Measurements from ENCODE around the gene ARHGAP5. TPM values are rescaled to one million over a fixed set of nuclear protein-coding genes. Genes with fewer than 3 reads are reported as not detected.

ARHGAP5 gene
- polyA plus RNA-seq, 6 donors from 2014 or later, result 15.4 to 46.6 (median 39.4) TPM

DNA sequence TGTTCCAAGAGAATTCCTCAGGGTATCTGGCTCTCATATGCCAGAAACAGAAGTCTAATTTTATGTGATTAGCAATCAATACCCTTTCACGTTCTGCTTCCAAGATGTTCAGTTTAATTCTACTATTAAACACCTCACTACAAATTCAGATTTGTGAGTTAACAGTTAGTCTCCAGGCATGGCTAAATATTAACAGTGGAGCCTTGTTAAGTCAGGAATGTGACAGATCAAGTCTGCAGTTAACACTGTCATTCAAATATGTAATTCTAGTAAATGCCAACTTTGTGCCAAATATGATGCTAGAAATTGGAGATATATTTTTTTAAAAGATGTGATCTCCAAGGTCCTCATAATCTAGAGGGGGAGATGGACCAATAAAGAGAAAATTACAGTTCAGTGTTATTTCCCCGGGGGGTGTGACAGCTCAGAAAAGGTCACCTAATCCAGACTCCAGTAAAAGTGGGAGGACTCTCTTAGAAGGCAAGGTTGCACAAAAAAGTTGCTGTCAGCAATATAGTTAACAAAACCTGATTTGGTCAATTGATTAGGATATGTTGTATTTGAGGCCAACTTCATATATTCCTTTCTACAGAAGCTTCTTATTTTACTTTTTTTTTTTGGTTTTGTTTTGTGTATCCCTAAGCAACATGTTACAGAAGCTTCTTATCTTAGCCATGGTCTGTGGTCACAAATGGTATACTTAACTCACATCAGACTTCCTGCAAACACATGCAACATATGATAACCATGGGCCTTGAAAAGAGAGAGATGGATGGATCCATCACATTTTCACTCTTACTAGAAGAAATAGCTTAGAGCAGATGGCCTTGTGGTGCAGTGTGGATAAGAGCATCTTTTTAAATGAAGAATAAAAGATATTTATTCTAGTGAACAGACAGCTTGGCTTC is 106.3 kb downstream of the ARHGAP5 start:
- Mint-ChIP-seq H3K36me3 (peaks cover 0 to 9% of the 10 kb centered on the region in 2 donors), H3K4me3 (no peak overlapping the region), H3K27ac (no peak overlapping the region), H3K27me3 (peaks cover 0 to 9% (median 7%) of the 10 kb centered on the region in 3 donors), H3K9me3 (peaks cover 3 to 15% (median 7%) of the 10 kb centered on the region in 7 donors), H3K4me1 (peaks cover 7 to 11% (median 8%) of the 10 kb centered on the region in 3 donors)
- DNase-seq (no peak), ATAC-seq (ENCODE audit: low read depth in 2 of 2) (no peak)

DNA sequence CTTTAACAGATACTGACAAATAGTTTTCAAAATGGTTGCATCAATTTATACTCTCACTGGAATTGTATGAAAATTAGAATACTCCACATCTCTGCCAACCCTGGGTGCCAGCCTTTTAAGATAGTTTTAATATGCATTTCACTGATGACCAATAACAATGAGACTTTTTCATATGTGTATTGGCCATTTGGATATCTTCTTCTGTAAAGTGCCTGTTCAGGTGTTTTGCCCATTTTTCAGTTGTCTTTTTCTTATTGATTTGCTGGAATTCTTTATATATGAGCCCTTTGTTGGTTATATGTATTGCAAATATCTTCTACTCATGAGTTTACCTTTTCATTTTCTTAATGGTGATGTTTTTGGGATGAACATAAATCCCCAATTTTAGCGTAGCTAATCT is 108.0 kb downstream of the ARHGAP5 start:
- no peak overlapping the region for H3K4me3 Mint-ChIP-seq
- peaks cover 10 to 16% (median 13%) of the 10 kb centered on the region in 3 donors for H3K4me1 Mint-ChIP-seq
- peaks cover 0 to 8% of the 10 kb centered on the region in 2 donors for H3K36me3 Mint-ChIP-seq

DNA sequence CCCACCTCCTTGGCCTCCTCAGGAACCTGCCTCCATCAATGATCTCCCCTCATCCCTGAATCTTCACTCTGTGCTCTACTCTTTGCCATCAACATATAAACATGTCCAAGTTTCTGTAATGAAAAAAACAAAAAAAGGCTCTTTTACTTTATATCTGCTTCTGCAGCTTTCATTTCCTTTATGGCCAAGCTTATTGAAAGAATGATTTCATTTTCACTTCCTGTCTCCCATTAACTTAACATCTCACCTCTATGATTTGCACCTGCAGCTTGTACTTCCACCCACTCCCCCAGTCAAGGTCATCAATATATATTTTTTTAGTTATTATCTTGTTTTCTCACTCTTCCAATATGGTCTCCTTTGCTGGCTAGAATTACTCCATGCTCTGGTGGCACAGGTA is 109.1 kb downstream of the ARHGAP5 start:
- Mint-ChIP-seq H3K9me3 (peaks cover 0 to 3% (median 0%) of the 10 kb centered on the region in 7 donors), H3K36me3 (no peaks in the 10 kb centered on the region), H3K4me3 (peak overlapping the region; percentile 2 to 63 (median 33)), H3K4me1 (peaks cover 15 to 23% (median 21%) of the 10 kb centered on the region in 3 donors), H3K27ac (peak overlapping the region in 5 of 6 donors; percentile 0 to 55 (median 43)), H3K27me3 (no peaks in the 10 kb centered on the region)
- peak; percentile 49 for DNase-seq
- peak; percentile 84 to 88 for ATAC-seq (ENCODE audit: low read depth in 2 of 2)

More for the DNA sequence above, 108.0 kb downstream of the ARHGAP5 start:
- ATAC-seq (ENCODE audit: low read depth in 2 of 2), result no peak
- no peak for DNase-seq
- peaks cover 0 to 7% (median 0%) of the 10 kb centered on the region in 7 donors for H3K9me3 Mint-ChIP-seq
- no peak overlapping the region for H3K27ac Mint-ChIP-seq
- H3K27me3 Mint-ChIP-seq, result peaks cover 0 to 7% (median 0%) of the 10 kb centered on the region in 3 donors

DNA sequence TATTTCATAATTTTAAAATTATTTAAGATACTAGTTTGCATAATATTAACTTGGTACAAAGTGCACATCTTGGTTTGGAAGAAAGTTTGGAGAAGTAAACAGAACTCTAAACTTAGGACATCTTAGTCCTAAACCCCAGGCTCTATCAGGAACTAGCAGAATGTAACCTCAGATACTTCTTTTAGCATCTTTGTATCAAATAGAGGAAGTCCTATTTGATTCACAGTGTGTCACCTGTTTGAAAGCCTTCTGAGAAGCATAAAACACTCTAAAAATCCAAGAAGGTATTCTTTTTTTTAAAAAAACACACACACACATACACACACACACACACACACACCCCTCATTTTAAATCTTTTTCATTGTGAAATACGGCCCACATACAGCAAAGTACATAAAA is 112.7 kb downstream of the ARHGAP5 start:
- Mint-ChIP-seq H3K27ac (no peak overlapping the region), H3K27me3 (no peaks in the 10 kb centered on the region), H3K9me3 (peaks cover 0 to 3% (median 0%) of the 10 kb centered on the region in 7 donors), H3K4me3 (peak overlapping the region in 1 of 8 donors; percentile 1), H3K4me1 (peaks cover 15 to 23% (median 21%) of the 10 kb centered on the region in 3 donors), H3K36me3 (no peaks in the 10 kb centered on the region)
- DNase-seq (peak; percentile 5), ATAC-seq (ENCODE audit: low read depth in 2 of 2) (peak; percentile 66 to 78)

DNA sequence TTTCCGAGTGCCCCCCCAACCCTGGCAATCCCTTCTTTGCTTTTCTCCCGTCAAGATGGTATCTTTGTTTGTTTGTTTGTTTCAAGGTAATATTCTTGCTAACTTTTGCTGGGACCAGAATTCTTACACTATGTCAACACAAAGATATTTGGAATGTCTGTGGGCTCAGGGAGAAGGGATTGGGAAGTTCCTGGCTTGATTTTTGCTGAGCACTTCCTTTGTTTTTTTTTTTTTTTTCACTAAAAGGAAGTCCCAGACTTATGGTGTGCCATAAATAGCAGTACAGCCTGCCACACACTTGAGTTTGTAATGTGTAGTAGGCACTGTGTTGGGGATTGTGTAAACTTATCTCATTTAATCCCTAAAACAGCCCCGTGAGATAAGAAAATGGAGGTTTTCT is 113.6 kb downstream of the ARHGAP5 start:
- DNase-seq (no peak), ATAC-seq (ENCODE audit: low read depth in 2 of 2) (no peak)
- Mint-ChIP-seq H3K27ac (no peak overlapping the region), H3K36me3 (no peaks in the 10 kb centered on the region), H3K4me3 (no peak overlapping the region), H3K4me1 (peaks cover 18 to 29% (median 25%) of the 10 kb centered on the region in 3 donors), H3K9me3 (peaks cover 0 to 3% (median 0%) of the 10 kb centered on the region in 7 donors), H3K27me3 (no peaks in the 10 kb centered on the region)

DNA sequence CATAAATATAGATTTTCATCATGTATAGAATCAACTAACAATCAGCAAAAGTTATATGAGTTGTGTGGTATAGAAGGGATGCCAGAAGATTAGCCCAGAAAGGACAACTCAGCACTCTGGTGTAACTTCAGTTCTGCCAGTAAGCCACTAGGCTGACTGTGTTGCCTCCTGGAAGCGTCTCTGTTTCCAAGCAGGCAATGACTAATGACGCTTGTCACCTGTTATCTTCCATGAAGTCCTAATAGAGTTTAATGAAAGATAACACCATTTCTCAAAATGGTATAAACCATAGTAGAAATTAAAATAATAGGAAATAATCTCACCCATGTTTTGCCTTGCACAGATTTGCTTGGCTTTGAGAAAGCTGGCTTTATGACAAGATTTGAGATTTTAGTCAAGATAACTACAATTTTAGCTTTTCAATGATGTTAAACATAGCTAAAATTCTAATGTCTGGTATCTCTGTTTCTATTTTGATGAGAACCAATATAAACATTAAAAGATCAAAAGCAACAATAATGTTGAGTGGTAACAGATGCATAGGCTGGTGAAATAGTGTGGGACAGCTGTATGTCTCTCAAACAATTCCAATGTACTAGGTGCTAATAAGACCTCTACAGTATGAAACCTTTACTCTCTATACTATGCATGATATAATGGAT is 115.7 kb downstream of the ARHGAP5 start:
- H3K27ac Mint-ChIP-seq, result no peak overlapping the region
- H3K4me3 Mint-ChIP-seq, result no peak overlapping the region
- DNase-seq (no peak), ATAC-seq (ENCODE audit: low read depth in 2 of 2) (no peak)
- H3K4me1 Mint-ChIP-seq, result peaks cover 13 to 25% (median 20%) of the 10 kb centered on the region in 3 donors
- no peaks in the 10 kb centered on the region for H3K27me3 Mint-ChIP-seq
- no peaks in the 10 kb centered on the region for H3K36me3 Mint-ChIP-seq
- peaks cover 0 to 1% (median 0%) of the 10 kb centered on the region in 7 donors for H3K9me3 Mint-ChIP-seq

DNA sequence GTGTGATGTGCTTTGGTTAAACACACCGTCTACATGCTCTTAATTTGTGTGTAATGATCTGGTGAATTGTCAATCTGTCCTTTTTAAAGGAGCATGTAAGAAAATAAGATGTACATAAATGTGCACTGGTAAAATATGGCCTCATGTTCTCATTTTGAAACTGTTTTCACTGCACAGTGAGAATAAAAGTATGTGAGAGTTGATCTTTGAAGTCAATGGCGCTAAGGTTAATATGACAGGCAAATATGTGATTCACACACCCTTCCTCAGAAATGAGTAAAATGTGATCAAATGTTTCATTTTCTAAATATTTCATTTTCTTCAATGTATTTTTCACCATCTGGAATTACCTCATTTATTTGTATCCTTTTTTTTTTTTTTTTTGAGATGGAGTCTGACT is 116.4 kb downstream of the ARHGAP5 start:
- Mint-ChIP-seq H3K4me1 (peaks cover 13 to 25% (median 20%) of the 10 kb centered on the region in 3 donors), H3K27me3 (no peaks in the 10 kb centered on the region), H3K4me3 (no peak overlapping the region), H3K27ac (no peak overlapping the region), H3K9me3 (peaks cover 0 to 1% (median 0%) of the 10 kb centered on the region in 7 donors), H3K36me3 (no peaks in the 10 kb centered on the region)
- DNase-seq, result no peak
- ATAC-seq (ENCODE audit: low read depth in 2 of 2), result no peak

DNA sequence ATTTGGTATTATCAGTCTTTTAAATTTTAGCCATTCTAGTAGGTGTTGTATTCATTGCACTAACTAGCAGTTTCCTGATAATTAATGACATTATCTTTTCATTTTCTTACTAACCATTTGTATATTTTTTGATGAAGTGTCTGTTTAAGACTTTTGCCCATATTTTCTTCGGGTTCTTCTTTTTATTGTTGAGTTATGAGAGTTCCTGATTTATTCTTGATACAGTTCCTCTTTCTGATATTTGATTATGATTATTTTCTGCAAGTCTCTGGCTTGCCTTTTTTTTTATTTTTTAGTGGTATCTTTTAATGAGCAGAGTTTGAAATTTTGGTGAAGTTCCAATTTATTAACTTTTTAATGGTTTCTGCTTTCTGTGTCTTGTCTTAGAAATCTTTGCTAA is 118.5 kb downstream of the ARHGAP5 start:
- Mint-ChIP-seq H3K9me3 (peaks cover 0 to 1% (median 0%) of the 10 kb centered on the region in 7 donors), H3K27me3 (no peaks in the 10 kb centered on the region), H3K4me1 (peaks cover 10 to 22% (median 18%) of the 10 kb centered on the region in 3 donors), H3K36me3 (no peaks in the 10 kb centered on the region), H3K27ac (no peak overlapping the region), H3K4me3 (peak overlapping the region in 3 of 8 donors; percentile 2 to 56 (median 50))
- ATAC-seq (ENCODE audit: low read depth in 2 of 2) (no peak), DNase-seq (no peak)

DNA sequence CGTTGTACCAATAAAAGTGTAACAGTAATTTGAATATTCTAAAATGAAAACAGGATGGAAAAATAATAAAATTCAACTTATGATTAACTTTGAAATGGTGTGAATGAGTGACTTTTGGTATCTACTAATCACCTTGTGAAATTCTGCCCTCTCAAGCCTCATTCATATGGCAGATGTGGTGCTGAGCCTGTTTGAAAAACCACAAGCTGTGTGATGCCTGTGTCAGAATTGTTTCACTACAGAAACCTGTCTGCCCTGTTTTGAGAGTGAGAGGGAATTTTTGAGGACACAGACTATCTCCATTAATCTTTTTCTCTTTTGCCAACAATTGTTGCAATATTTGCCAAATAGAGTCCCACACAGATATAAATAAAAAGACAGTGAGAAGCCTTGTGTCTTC is 120.8 kb downstream of the ARHGAP5 start:
- no peak overlapping the region for H3K4me3 Mint-ChIP-seq
- no peak overlapping the region for H3K27ac Mint-ChIP-seq
- DNase-seq, result no peak
- ATAC-seq (ENCODE audit: low read depth in 2 of 2), result no peak
- no peaks in the 10 kb centered on the region for H3K36me3 Mint-ChIP-seq
- no peaks in the 10 kb centered on the region for H3K27me3 Mint-ChIP-seq
- peaks cover 25 to 38% (median 37%) of the 10 kb centered on the region in 3 donors for H3K4me1 Mint-ChIP-seq
- peaks cover 0 to 2% (median 0%) of the 10 kb centered on the region in 7 donors for H3K9me3 Mint-ChIP-seq

DNA sequence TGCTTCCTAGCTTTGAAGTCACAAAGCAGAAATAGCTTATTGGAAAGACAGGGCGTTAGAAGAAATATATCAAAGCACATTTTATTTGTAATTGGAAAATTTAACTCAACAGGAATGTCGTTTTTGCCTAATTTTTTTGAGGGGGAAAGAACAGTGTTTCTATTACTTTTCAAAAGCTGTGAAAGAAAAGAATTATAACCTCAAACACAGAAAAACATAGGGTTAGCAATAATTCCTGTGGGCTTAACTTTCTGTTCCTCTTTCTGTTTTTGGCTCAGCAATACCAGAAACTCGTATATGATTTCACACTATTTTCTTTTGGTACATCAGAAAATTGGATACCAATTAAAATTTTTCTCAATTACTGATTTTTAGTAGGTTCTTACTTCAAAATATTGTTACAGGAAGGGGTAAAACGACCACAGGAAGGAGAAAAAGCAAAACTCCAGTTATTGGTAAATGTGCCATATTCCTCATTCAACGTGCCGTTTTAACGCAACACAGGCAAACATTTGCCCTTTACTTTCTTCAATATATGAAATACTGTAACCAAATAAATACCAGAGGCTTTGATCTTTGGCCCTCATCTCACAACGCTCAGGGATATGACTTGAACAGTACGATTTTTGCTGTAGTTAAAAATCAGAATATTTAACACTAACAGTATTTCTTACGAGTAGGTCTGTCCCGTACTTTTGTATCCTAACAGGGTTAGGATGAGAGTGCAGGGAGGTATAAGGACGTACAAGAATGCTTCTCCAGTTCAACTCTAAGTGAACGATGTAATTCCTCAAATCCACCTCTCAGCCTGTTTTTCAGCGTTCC is 123.5 kb downstream of the ARHGAP5 start:
- no peaks in the 10 kb centered on the region for H3K36me3 Mint-ChIP-seq
- peak overlapping the region; percentile 98 to 100 (median 100) for H3K27ac Mint-ChIP-seq
- H3K9me3 Mint-ChIP-seq, result peaks cover 0 to 4% (median under 1%) of the 10 kb centered on the region in 7 donors
- ATAC-seq (ENCODE audit: low read depth in 2 of 2) (peak; percentile 14 to 15), DNase-seq (peak; percentile 59)
- peaks cover 32 to 46% (median 43%) of the 10 kb centered on the region in 3 donors for H3K4me1 Mint-ChIP-seq
- H3K4me3 Mint-ChIP-seq, result peak overlapping the region; percentile 90 to 98 (median 96)
- H3K27me3 Mint-ChIP-seq, result peaks cover 0 to 3% (median 0%) of the 10 kb centered on the region in 3 donors

DNA sequence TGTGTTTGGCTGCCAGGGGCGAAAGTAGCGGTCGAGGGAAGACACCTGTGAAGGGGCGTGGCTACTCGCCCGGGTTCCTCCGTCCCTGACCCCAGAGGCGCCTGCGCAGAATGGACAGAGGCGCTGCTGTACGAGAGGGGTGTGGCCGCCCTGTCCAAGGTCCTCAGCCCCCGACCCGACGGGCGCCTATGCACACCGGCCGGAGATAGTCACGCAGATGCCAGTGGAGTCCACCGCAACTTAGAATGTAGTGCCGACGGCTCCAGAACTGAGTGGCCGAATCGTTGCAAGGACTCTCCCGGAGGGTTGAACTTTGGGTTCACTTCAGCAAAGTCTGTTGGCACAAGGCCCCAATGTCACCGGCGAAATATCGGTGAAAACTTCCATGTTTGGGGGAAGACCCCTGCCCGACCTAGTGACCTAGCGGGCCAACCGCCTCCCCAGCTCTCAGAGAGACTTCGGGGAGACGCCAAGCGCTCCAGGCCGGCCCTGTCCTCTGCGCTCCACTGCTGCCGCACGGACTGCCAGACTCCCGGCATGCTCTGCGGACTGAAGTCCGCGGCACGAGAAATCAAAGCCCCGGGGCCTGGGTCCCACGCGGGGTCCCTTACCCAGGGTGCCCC is 124.2 kb downstream of the ARHGAP5 start:
- Mint-ChIP-seq H3K4me1 (peaks cover 30 to 42% (median 38%) of the 10 kb centered on the region in 3 donors), H3K4me3 (peak overlapping the region; percentile 90 to 98 (median 96)), H3K27me3 (peaks cover 0 to 3% (median 0%) of the 10 kb centered on the region in 3 donors), H3K9me3 (peaks cover 0 to 4% (median 0%) of the 10 kb centered on the region in 7 donors), H3K27ac (peak overlapping the region; percentile 98 to 100 (median 100)), H3K36me3 (no peaks in the 10 kb centered on the region)
- ATAC-seq (ENCODE audit: low read depth in 2 of 2) (peak; percentile 56 to 65), DNase-seq (peak; percentile 84)

DNA sequence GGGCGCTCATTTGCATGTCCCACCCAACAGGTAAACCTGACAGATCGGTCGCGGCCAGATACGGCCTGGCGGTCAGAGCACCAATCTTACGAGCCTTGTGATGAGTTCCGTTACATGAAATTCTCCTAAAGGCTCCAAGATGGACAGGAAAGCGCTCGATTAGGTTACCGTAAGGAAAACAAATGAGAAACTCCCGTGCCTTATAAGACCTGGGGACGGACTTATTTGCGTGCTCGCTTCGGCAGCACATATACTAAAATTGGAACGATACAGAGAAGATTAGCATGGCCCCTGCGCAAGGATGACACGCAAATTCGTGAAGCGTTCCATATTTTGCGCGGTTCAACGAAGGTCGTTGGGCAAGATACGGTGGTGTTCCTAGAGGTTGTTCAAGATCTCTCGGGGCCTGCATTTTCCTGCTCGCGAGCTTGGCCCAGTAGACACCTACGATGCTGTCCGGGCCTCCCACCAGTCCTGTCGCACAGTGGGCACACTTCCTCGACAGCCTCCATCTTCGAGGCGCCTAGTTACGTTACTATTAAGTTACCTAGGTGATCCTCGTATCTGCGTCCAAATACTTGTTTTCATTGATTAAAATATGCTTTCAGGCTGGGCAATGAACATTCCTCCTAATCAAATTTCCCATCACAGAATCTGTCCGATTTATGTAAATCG is 124.8 kb downstream of the ARHGAP5 start, which contains the start of gene RNU6-7:
TSS of gene RNU6-7 (plus strand) at position 230 of the 675 bp plus-strand sequence.
- peak in 1 of 2 donors; percentile 6 for ATAC-seq (ENCODE audit: low read depth in 2 of 2)
- peaks cover 0 to 3% (median 0%) of the 10 kb centered on the region in 3 donors for H3K27me3 Mint-ChIP-seq
- H3K9me3 Mint-ChIP-seq, result peaks cover 0 to 4% (median 0%) of the 10 kb centered on the region in 7 donors
- peak within 1 kb of the TSS; percentile 98 to 100 (median 100) for H3K27ac Mint-ChIP-seq
- peak; percentile 55 for DNase-seq
- peak within 1 kb of the TSS; percentile 90 to 98 (median 96) for H3K4me3 Mint-ChIP-seq
- peaks cover 34 to 42% (median 41%) of the 10 kb centered on the region in 3 donors for H3K4me1 Mint-ChIP-seq
- H3K36me3 Mint-ChIP-seq, result no peaks in the 10 kb centered on the region

All from naive B cell (primary cell).